ENCODE measurements around the gene ZNF335.

The ZNF335 gene

DNA sequence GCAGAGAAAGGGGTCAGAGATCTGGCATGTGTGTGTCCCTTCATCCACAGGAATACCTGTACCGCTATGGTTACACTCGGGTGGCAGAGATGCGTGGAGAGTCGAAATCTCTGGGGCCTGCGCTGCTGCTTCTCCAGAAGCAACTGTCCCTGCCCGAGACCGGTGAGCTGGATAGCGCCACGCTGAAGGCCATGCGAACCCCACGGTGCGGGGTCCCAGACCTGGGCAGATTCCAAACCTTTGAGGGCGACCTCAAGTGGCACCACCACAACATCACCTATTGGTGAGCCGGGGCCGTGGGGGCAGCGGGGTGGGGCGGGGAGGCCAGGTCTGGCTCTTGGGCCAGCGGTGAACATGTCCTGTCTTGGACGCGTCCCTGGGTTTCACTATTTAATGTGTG is 37.8 kb upstream of the ZNF335 start:
- TF ChIP-seq, protein P1, sequence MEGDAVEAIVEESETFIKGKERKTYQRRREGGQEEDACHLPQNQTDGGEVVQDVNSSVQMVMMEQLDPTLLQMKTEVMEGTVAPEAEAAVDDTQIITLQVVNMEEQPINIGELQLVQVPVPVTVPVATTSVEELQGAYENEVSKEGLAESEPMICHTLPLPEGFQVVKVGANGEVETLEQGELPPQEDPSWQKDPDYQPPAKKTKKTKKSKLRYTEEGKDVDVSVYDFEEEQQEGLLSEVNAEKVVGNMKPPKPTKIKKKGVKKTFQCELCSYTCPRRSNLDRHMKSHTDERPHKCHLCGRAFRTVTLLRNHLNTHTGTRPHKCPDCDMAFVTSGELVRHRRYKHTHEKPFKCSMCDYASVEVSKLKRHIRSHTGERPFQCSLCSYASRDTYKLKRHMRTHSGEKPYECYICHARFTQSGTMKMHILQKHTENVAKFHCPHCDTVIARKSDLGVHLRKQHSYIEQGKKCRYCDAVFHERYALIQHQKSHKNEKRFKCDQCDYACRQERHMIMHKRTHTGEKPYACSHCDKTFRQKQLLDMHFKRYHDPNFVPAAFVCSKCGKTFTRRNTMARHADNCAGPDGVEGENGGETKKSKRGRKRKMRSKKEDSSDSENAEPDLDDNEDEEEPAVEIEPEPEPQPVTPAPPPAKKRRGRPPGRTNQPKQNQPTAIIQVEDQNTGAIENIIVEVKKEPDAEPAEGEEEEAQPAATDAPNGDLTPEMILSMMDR (IDR thresholded peaks at IDR 0.05) = no peak
- TF ChIP-seq ZFX (IDR thresholded peaks at IDR 0.05; ENCODE audit: borderline replicate concordance) = no peak
- no peak overlapping the region for H3K27ac ChIP-seq

DNA sequence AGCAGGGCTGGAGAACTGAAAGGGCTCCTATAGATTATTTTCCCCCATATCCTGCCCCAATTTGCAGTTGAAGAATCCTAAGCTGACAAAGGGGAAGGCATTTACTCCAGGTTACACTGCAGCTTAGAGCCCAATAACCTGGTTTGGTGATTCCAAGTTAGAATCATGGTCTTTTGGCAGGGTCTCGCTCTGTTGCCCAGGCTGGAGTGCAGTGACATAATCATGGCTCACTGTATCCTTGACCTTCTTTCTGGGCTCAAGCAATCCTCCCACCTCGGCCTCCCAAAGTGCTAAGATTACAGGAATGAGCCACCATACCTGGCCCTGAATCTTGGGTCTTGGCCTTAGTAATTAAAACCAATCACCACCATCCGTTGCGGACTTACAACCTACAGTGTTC is 35.7 kb upstream of the ZNF335 start:
- TF ChIP-seq, protein P1 (IDR thresholded peaks at IDR 0.05) = no peak
- no peak for TF ChIP-seq ZFX (IDR thresholded peaks at IDR 0.05; ENCODE audit: borderline replicate concordance)
- H3K27ac ChIP-seq = no peak overlapping the region

DNA sequence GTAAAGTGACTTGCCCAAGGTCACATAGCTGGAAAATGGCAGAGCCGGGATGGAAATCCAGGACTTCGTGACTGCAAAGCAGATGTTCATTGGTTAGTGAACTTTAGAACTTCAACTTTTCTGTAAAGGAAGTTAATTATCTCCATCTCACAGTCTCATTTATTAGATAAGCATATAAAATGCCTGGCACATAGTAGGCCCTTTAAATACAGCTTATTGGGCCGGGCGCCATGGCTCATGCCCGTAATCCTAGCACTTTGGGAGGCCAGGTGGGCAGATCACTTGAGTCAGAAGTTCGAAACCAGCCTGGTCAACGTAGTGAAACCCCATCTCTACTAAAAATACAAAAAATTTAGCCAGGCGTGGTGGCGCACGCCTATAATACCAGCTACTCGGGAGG is 35.0 kb upstream of the ZNF335 start:
- no peak for TF ChIP-seq ZFX (IDR thresholded peaks at IDR 0.05; ENCODE audit: borderline replicate concordance)
- TF ChIP-seq, protein P1 (IDR thresholded peaks at IDR 0.05) = no peak
- no peak overlapping the region for H3K27ac ChIP-seq

DNA sequence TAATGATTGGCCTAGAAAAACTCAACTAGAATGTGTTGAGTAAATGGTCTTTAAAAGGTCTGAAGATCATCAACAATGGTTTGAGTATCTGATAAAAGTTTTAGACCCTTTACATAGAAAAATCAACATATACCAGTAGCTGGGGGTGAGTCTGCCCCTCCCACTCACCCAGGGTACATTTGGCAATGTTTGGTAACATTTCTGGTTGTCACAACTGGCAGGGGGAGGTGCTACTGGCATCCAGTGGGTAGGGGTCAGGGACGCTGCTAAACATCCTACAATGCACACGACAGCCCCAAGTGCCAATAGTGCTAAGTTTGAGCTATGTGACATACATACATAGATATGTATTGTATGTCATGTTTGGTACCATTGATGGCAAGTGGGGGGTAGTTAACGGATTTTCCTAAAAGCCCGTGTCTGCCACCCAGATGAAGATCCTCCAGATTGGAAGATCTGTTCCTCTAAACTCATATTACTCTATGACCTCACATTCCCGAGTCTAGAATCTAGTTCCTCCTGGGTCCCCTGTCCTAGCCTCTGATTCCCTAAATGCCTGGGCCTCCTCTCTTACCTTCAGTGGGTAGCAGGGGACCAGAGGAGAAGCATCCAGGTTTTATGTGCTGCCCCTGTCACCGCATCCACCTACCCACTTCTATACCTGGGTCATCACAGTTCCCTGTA is 34.2 kb upstream of the ZNF335 start:
- TF ChIP-seq, protein P1 (IDR thresholded peaks at IDR 0.05) = no peak
- TF ChIP-seq ZFX (IDR thresholded peaks at IDR 0.05; ENCODE audit: borderline replicate concordance) = no peak
- H3K27ac ChIP-seq = no peak overlapping the region

DNA sequence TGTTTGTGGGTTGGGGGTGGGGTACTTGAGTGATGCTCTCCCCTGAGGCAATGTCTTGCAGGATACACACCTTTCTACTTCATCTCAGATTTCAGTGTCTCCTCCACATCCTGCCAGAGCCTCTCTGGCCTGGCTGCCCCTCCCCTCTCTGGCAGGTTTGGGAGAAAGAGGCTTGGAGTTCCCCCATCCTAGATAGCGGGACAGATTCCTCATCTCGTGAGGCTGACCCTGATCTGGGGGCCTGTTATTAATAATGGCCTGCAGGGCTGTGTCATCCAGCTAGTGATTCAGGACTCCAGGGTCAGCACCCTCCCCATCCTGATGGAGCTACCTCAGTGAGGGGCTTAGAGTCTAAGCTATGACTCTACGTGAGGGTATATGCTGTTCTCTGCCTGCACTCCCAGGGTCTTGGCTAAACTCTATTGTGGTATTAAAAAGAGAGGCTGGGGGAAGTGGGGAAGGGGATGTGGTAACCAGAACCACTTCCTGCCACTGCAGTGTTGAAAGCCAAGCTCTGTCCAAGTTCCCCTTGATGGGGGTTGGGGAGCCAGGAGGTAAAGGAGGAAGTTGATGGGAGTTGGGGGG is 33.0 kb upstream of the ZNF335 start:
- TF ChIP-seq, protein P1 (IDR thresholded peaks at IDR 0.05) = no peak
- no peak for TF ChIP-seq ZFX (IDR thresholded peaks at IDR 0.05; ENCODE audit: borderline replicate concordance)
- H3K27ac ChIP-seq = no peak overlapping the region

DNA sequence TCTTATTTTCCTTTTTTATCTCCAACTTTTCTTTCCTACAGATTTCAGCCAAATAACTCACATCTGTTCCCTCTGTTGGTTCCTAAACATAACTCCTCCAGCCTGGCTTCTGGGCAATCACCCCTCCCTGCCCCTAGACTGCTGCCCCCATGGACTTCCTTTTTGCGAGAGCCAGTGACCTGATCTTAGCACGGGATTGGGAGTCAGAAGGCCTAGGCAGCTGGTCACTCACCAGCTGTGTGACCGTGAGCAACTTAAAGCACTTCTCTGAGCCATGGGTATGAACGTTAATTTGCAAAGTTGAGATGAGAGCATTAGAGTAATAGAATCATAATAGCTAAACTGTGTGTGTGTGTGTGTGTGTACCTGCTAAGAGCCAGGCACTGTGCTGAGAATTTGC is 32.2 kb upstream of the ZNF335 start:
- no peak for TF ChIP-seq ZFX (IDR thresholded peaks at IDR 0.05; ENCODE audit: borderline replicate concordance)
- TF ChIP-seq, protein P1 (IDR thresholded peaks at IDR 0.05) = no peak
- H3K27ac ChIP-seq = no peak overlapping the region

DNA sequence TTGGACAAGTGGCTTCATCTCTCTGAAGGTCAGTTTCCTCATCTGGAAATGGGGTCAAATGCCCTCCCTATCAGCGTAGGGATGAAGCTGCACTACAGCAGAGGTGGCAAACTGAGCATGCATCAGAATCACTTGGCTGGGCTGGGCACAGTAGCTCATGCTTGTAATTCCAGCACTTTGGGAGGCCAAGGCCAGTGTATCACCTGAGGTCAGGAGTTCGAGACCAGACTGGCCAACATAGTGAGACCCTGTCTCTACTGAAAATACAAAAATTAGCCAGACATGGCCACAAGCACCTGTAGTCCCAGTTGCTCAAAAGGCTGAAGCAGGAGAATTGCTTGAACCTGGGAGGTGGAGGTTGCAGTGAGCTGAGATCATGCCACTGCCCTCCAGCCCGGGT is 30.0 kb upstream of the ZNF335 start:
- no peak for TF ChIP-seq ZFX (IDR thresholded peaks at IDR 0.05; ENCODE audit: borderline replicate concordance)
- TF ChIP-seq, protein P1 (IDR thresholded peaks at IDR 0.05) = no peak
- H3K27ac ChIP-seq = no peak overlapping the region
